Hepatocyte (in vitro differentiated cells): ENCODE measurements around the gene BIN2.

Experiments
- EZH2 ChIP-seq: fragments of 200-600 bp; sonication (generic); IDR thresholded peaks from 2 replicates; pipeline ENCODE4 v1.6.1; 2016; ENCODE audit warnings: antibody characterized with exemption, mild to moderate bottlenecking, borderline replicate concordance
- EZH2phosphoT487 ChIP-seq: fragments of 200-600 bp; sonication (generic); IDR thresholded peaks from one replicate; pipeline ENCODE4 v1.6.1; 2018; ENCODE audit warnings: antibody characterized with exemption, mild to moderate bottlenecking, low read depth, moderate library complexity; ENCODE audit not compliant: unreplicated experiment, severe bottlenecking

GRCh38 chr12:51254536-51254935, 69.4 kb downstream of the BIN2 start:
- TF ChIP-seq EZH2, result no peak
- no peak for TF ChIP-seq EZH2phosphoT487
